ENCODE results near the gene GABRB1.

GABRB1 gene

GRCh38 chr4:47106561-47106960 lies 75.2 kb downstream of the GABRB1 start:
- no peak for TF ChIP-seq CTCF (conservative IDR thresholded peaks at IDR 0.05; ENCODE audit: low read depth, low read length)
- no peaks in the 10 kb centered on the region for H3K36me3 ChIP-seq (ENCODE audit: insufficient read depth)
- H3K4me3 ChIP-seq (IDR thresholded peaks at IDR 0.05; ENCODE audit: insufficient read depth, low read depth, low read length), result no peak overlapping the region
- H4K20me1 ChIP-seq (ENCODE audit: insufficient read depth), result no peaks in the 10 kb centered on the region
- H3K27ac ChIP-seq, result no peak overlapping the region
- H3K9ac ChIP-seq, result no peak overlapping the region
- H2AFZ ChIP-seq (ENCODE audit: low read depth), result no peak overlapping the region
- H3K4me2 ChIP-seq, result no peak overlapping the region
- no peaks in the 10 kb centered on the region for H3K79me2 ChIP-seq (ENCODE audit: insufficient read depth, low read depth)
- no peaks in the 10 kb centered on the region for H3K27me3 ChIP-seq (ENCODE audit: insufficient read depth, low read depth)
- H3K4me1 ChIP-seq (ENCODE audit: low read depth, poor library complexity, severe bottlenecking), result no peaks in the 10 kb centered on the region

DNA sequence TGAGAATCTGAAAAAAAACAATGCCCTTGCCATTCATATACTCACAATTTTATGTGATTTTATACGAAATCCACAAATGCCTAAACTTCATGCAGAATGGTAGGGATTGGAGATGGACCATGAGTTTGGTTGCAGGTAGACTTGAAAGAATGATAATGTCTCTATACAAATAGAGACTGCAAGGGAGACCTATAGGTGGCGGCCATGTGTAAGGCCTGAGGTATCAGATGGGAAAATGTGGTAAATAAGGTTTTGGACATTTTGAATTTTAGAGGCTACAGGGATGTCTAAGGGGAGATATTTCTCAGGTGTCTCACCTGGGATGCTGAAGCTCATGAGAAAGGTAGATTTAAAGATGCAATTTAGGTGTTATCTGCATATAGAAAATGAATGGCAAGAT lies 78.0 kb downstream of the GABRB1 start:
- H3K36me3 ChIP-seq (ENCODE audit: insufficient read depth), result no peaks in the 10 kb centered on the region
- H3K27ac ChIP-seq, result no peak overlapping the region
- no peaks in the 10 kb centered on the region for H3K27me3 ChIP-seq (ENCODE audit: insufficient read depth, low read depth)
- no peak overlapping the region for H3K4me2 ChIP-seq
- H4K20me1 ChIP-seq (ENCODE audit: insufficient read depth), result no peaks in the 10 kb centered on the region
- no peak overlapping the region for H2AFZ ChIP-seq (ENCODE audit: low read depth)
- no peak for TF ChIP-seq CTCF (conservative IDR thresholded peaks at IDR 0.05; ENCODE audit: low read depth, low read length)
- H3K79me2 ChIP-seq (ENCODE audit: insufficient read depth, low read depth), result no peaks in the 10 kb centered on the region
- H3K4me1 ChIP-seq (ENCODE audit: low read depth, poor library complexity, severe bottlenecking), result no peaks in the 10 kb centered on the region
- no peak overlapping the region for H3K4me3 ChIP-seq (IDR thresholded peaks at IDR 0.05; ENCODE audit: insufficient read depth, low read depth, low read length)
- H3K9ac ChIP-seq, result no peak overlapping the region

- no peaks in the 10 kb centered on the region for H3K4me1 ChIP-seq (ENCODE audit: low read depth, poor library complexity, severe bottlenecking)
- no peak overlapping the region for H2AFZ ChIP-seq (ENCODE audit: low read depth)
Observed at GRCh38 chr4:47110546-47111132, 79.3 kb downstream of the GABRB1 start.

DNA sequence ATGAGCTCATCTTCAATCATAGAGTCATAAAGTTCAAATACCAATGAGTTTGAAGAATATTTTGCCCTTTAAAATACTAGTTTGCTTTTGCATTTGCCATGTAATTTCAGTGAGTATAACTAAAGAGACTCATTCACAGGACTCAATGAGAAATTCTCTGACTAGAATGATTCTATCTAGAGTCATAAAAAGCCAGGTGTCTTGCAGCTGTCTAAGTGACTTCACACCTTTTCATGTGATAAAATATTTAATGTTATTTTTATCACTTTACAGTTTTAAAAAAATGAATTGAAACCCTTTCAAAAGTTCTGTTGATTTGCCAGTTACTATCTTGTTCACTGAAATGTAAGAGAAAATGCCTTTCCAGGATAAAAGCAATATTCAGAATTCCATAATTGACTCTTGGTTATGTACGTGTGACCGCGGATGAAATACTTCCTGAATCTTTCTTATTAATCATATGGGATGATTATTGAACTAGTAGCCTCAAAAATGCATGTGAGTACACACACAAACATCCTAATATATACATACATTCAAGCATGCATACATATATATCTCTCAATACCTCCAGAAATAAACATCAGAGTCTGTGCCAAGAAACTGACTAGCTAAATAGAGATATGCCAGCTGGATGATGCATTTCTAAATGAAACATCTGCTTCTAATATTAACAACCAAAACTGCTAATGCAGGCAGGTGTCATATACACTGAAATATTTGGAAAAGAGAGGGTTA lies 87.0 kb downstream of the GABRB1 start:
- H4K20me1 ChIP-seq (ENCODE audit: insufficient read depth), result no peaks in the 10 kb centered on the region; the same call in 1 of the 2 replicates
- no peaks in the 10 kb centered on the region for H3K27me3 ChIP-seq (ENCODE audit: insufficient read depth, low read depth)
- no peaks in the 10 kb centered on the region for H3K79me2 ChIP-seq (ENCODE audit: insufficient read depth, low read depth)
- no peaks in the 10 kb centered on the region for H3K4me1 ChIP-seq (ENCODE audit: low read depth, poor library complexity, severe bottlenecking)
- no peak overlapping the region for H3K27ac ChIP-seq
- H3K9ac ChIP-seq, result no peak overlapping the region
- no peak for TF ChIP-seq CTCF (conservative IDR thresholded peaks at IDR 0.05; ENCODE audit: low read depth, low read length)
- no peaks in the 10 kb centered on the region for H3K36me3 ChIP-seq (ENCODE audit: insufficient read depth)
- no peak overlapping the region for H3K4me2 ChIP-seq
- no peak overlapping the region for H3K4me3 ChIP-seq (IDR thresholded peaks at IDR 0.05; ENCODE audit: insufficient read depth, low read depth, low read length)
- H2AFZ ChIP-seq (ENCODE audit: low read depth), result no peak overlapping the region

More at GRCh38 chr4:47110546-47111132, 79.3 kb downstream of the GABRB1 start:
- H3K79me2 ChIP-seq (ENCODE audit: insufficient read depth, low read depth), result no peaks in the 10 kb centered on the region
- TF ChIP-seq CTCF (conservative IDR thresholded peaks at IDR 0.05; ENCODE audit: low read depth, low read length), result no peak
- H3K4me3 ChIP-seq (IDR thresholded peaks at IDR 0.05; ENCODE audit: insufficient read depth, low read depth, low read length), result no peak overlapping the region
- H3K27ac ChIP-seq, result no peak overlapping the region
- H4K20me1 ChIP-seq (ENCODE audit: insufficient read depth), result no peaks in the 10 kb centered on the region
- no peak overlapping the region for H3K9ac ChIP-seq
- H3K4me2 ChIP-seq, result no peak overlapping the region
- H3K36me3 ChIP-seq (ENCODE audit: insufficient read depth), result no peaks in the 10 kb centered on the region
- no peaks in the 10 kb centered on the region for H3K27me3 ChIP-seq (ENCODE audit: insufficient read depth, low read depth)
